Measurements from ENCODE around the gene SLC25A13. TPM values are rescaled to one million over a fixed set of nuclear protein-coding genes. Genes with fewer than 3 reads are reported as not detected.

SLC25A13 gene
- total and polyA plus RNA-seq, 9 of the 15 experiments (the other 6 are each of a cell fraction or from before 2014, with no cell fraction given), result 21.4 to 80.2 (median 58.7) TPM

DNA sequence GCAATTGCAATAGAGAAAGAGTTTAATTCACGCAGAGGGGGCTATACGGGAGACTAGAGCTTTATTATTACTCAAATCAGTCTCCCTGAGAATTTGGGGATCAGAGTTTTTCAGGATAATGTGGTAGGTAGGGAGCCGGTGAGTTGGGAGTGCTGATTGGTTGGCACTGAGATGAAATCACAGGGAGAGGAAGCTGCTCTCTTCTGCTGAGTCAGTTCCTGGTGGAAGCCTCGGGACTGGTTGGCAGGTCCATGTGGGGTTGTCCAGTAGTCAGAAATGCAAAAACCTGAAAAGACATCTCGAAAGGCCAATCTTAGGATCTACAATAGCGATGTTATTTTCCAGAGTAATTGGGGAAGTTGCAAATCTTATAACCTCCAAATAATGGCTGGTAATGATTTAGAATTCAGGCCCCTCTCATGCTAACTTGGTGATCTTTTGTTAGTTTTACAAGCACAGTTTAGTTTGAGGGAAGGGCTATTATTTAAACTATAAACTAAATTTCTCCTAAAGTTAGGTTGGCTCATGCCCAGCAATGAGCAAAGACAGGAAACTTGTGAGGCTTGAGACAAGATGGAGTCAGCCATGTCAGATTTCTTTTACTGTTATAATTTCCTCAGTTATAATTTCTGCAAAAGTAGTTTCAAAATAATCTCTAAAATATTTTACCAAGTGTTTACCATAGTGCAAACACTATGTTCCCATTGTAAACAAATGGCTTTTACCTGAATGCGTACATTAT lies 39.4 kb upstream of the SLC25A13 start (continued):
- TF ChIP-seq, protein P1, sequence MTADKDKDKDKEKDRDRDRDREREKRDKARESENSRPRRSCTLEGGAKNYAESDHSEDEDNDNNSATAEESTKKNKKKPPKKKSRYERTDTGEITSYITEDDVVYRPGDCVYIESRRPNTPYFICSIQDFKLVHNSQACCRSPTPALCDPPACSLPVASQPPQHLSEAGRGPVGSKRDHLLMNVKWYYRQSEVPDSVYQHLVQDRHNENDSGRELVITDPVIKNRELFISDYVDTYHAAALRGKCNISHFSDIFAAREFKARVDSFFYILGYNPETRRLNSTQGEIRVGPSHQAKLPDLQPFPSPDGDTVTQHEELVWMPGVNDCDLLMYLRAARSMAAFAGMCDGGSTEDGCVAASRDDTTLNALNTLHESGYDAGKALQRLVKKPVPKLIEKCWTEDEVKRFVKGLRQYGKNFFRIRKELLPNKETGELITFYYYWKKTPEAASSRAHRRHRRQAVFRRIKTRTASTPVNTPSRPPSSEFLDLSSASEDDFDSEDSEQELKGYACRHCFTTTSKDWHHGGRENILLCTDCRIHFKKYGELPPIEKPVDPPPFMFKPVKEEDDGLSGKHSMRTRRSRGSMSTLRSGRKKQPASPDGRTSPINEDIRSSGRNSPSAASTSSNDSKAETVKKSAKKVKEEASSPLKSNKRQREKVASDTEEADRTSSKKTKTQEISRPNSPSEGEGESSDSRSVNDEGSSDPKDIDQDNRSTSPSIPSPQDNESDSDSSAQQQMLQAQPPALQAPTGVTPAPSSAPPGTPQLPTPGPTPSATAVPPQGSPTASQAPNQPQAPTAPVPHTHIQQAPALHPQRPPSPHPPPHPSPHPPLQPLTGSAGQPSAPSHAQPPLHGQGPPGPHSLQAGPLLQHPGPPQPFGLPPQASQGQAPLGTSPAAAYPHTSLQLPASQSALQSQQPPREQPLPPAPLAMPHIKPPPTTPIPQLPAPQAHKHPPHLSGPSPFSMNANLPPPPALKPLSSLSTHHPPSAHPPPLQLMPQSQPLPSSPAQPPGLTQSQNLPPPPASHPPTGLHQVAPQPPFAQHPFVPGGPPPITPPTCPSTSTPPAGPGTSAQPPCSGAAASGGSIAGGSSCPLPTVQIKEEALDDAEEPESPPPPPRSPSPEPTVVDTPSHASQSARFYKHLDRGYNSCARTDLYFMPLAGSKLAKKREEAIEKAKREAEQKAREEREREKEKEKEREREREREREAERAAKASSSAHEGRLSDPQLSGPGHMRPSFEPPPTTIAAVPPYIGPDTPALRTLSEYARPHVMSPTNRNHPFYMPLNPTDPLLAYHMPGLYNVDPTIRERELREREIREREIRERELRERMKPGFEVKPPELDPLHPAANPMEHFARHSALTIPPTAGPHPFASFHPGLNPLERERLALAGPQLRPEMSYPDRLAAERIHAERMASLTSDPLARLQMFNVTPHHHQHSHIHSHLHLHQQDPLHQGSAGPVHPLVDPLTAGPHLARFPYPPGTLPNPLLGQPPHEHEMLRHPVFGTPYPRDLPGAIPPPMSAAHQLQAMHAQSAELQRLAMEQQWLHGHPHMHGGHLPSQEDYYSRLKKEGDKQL (CRISPR knock-in tag; IDR thresholded peaks at IDR 0.05; ENCODE audit: borderline replicate concordance), result no peak
- TF ChIP-seq, protein P2, sequence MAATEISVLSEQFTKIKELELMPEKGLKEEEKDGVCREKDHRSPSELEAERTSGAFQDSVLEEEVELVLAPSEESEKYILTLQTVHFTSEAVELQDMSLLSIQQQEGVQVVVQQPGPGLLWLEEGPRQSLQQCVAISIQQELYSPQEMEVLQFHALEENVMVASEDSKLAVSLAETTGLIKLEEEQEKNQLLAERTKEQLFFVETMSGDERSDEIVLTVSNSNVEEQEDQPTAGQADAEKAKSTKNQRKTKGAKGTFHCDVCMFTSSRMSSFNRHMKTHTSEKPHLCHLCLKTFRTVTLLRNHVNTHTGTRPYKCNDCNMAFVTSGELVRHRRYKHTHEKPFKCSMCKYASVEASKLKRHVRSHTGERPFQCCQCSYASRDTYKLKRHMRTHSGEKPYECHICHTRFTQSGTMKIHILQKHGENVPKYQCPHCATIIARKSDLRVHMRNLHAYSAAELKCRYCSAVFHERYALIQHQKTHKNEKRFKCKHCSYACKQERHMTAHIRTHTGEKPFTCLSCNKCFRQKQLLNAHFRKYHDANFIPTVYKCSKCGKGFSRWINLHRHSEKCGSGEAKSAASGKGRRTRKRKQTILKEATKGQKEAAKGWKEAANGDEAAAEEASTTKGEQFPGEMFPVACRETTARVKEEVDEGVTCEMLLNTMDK (IDR thresholded peaks at IDR 0.05; ENCODE audit: borderline replicate concordance, insufficient read depth, low read depth, low read length, poor library complexity, severe bottlenecking), result no peak
- TF ChIP-seq, protein P3, sequence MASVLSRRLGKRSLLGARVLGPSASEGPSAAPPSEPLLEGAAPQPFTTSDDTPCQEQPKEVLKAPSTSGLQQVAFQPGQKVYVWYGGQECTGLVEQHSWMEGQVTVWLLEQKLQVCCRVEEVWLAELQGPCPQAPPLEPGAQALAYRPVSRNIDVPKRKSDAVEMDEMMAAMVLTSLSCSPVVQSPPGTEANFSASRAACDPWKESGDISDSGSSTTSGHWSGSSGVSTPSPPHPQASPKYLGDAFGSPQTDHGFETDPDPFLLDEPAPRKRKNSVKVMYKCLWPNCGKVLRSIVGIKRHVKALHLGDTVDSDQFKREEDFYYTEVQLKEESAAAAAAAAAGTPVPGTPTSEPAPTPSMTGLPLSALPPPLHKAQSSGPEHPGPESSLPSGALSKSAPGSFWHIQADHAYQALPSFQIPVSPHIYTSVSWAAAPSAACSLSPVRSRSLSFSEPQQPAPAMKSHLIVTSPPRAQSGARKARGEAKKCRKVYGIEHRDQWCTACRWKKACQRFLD (CRISPR knock-in tag; IDR thresholded peaks at IDR 0.05), result peak; percentile 64; the same call in 1 of the 2 replicates
- TF ChIP-seq ETV1 (tag; conservative IDR thresholded peaks at IDR 0.05; ENCODE audit: low read depth) (0 out of 2 replicates have a peak, but pooled peaks have one; percentile 11), ZNF589 (CRISPR knock-in tag; IDR thresholded peaks at IDR 0.05; ENCODE audit: low read depth) (peak; percentile 62; the same call in 1 of the 2 replicates), ZNF75A (CRISPR knock-in tag; IDR thresholded peaks at IDR 0.05) (0 out of 2 replicates have a peak, but pooled peaks have one; percentile 28), ILK (tag; IDR thresholded peaks at IDR 0.05; ENCODE audit: borderline replicate concordance, low read depth) (0 out of 2 replicates have a peak, but pooled peaks have one; percentile 10), ZNF184 (CRISPR knock-in tag; IDR thresholded peaks at IDR 0.05) (no peak), CXXC5 (CRISPR knock-in tag; IDR thresholded peaks at IDR 0.05) (peak; percentile 29; the same call in 1 of the 2 replicates), NFE2 (IDR thresholded peaks at IDR 0.05; ENCODE audit: low read depth) (peak; percentile 88), KDM4B (IDR thresholded peaks at IDR 0.05; ENCODE audit: borderline replicate concordance in 2 of 2, low read depth in 1 of 2) (no peak)
- TF ChIP-seq, protein P4, sequence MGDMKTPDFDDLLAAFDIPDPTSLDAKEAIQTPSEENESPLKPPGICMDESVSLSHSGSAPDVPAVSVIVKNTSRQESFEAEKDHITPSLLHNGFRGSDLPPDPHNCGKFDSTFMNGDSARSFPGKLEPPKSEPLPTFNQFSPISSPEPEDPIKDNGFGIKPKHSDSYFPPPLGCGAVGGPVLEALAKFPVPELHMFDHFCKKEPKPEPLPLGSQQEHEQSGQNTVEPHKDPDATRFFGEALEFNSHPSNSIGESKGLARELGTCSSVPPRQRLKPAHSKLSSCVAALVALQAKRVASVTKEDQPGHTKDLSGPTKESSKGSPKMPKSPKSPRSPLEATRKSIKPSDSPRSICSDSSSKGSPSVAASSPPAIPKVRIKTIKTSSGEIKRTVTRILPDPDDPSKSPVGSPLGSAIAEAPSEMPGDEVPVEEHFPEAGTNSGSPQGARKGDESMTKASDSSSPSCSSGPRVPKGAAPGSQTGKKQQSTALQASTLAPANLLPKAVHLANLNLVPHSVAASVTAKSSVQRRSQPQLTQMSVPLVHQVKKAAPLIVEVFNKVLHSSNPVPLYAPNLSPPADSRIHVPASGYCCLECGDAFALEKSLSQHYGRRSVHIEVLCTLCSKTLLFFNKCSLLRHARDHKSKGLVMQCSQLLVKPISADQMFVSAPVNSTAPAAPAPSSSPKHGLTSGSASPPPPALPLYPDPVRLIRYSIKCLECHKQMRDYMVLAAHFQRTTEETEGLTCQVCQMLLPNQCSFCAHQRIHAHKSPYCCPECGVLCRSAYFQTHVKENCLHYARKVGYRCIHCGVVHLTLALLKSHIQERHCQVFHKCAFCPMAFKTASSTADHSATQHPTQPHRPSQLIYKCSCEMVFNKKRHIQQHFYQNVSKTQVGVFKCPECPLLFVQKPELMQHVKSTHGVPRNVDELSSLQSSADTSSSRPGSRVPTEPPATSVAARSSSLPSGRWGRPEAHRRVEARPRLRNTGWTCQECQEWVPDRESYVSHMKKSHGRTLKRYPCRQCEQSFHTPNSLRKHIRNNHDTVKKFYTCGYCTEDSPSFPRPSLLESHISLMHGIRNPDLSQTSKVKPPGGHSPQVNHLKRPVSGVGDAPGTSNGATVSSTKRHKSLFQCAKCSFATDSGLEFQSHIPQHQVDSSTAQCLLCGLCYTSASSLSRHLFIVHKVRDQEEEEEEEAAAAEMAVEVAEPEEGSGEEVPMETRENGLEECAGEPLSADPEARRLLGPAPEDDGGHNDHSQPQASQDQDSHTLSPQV (IDR thresholded peaks at IDR 0.05), result peak; percentile 82

All from K562 (cell line).